Heart left ventricle (tissue), 16 donors: ENCODE data around the gene ROR1. TPM values are rescaled to one million over a fixed set of nuclear protein-coding genes. Genes with fewer than 3 reads are reported as not detected.

Experiments
- ATAC-seq, 4 donors: fragments of 200-7000 bp; cut with Tn5 transposase; one replicate each; pipeline ENCODE4 v1.9.1; 2020 to 2022; ENCODE audit warnings: moderate library complexity in 4 of 4, mild to moderate bottlenecking in 3 of 4, moderate number of reproducible peaks in 1 of 4
- DNase-seq, 5 donors: peaks; one replicate each; pipeline ENCODE4 v3.0.0-alpha.2; 2020
- H3K27ac ChIP-seq, 12 donors: fragments of 200-600 bp; sonication (generic) in 4 of 12; one replicate each; pipeline versions ENCODE4 v1.5.0 to v1.8.0; 2016 to 2022; ENCODE audit warnings: mild to moderate bottlenecking in 2 of 12
- H3K27me3 ChIP-seq, 9 donors: fragments of 200-600 bp; sonication (generic) in 2 of 9; one replicate each; pipeline versions ENCODE4 v1.5.1 to v1.8.0; 2016 to 2022; ENCODE audit warnings: mild to moderate bottlenecking in 3 of 9
- H3K36me3 ChIP-seq, 9 donors: fragments of 200-600 bp; sonication (generic) in 2 of 9; one replicate each; pipeline versions ENCODE4 v1.5.0 to v1.8.0; 2018 to 2022; ENCODE audit warnings: mild to moderate bottlenecking in 2 of 9
- H3K4me1 ChIP-seq, 12 donors: fragments of 200-600 bp; sonication (generic) in 4 of 12; one replicate each; pipeline versions ENCODE4 v1.5.0 to v1.8.0; 2016 to 2022; ENCODE audit warnings: mild to moderate bottlenecking in 3 of 12
- H3K4me3 ChIP-seq, 12 donors: fragments of 200-600 bp; sonication (generic) in 4 of 12; one replicate each; pipeline versions ENCODE4 v1.5.0 to v1.8.0; 2017 to 2022; ENCODE audit warnings: mild to moderate bottlenecking in 9 of 12, moderate library complexity in 4 of 12
- H3K9me3 ChIP-seq, 12 donors: fragments of 200-600 bp; sonication (generic) in 4 of 12; one replicate each; pipeline versions ENCODE4 v1.5.0 to v1.8.0; 2016 to 2022; ENCODE audit warnings: mild to moderate bottlenecking in 1 of 12
- POLR2A ChIP-seq, 2 donors: fragments of 450-650 bp; IDR thresholded peaks; one replicate each; pipeline ENCODE4 v1.6.1; 2017; ENCODE audit warnings: antibody characterized with exemption in 2 of 2, mild to moderate bottlenecking in 2 of 2, moderate library complexity in 2 of 2
- WGBS, 4 donors: extraction: QIAGEN DNeasy Blood & Tissue Kit in 2 of 4; methylation state at CpG; one replicate each; pipeline versions ENCODE4 v1.1.5 to v1.1.7; 2013 to 2018; 5-methylcytosine and 5-hydroxymethylcytosine counted together
- intact Hi-C, 10 donors: fragments of 100-400 bp; cut with DNase I; formaldehyde crosslinking; loops; one replicate each; pipeline versions ENCODE4 v1.11.1 to v1.14.2; 2022
- polyA plus RNA-seq, 2 donors: library from polyadenylated mRNA; stranded (reverse); fragments of 200-250 nt; gene quantifications; one replicate each; pipeline ENCODE4 v1.2.3, GENCODE V29; 2013
- total RNA-seq, 9 donors: library from RNA; depleted of rRNA in 2 of 9; stranded (reverse); fragments of >200 nt in 2 of 9; fragmentation: NEBNext Ultra II Directional in 3 of 9; extraction: Animal tissue kit (Norgen Biotek cat#: 25700) in 3 of 9; gene quantifications; one replicate each; pipeline versions ENCODE4 v1.1.0 to v1.2.4, GENCODE V29; 2016 to 2023
- TF ChIP-seq, protein P1 (sequence below), 12 donors: fragments of 200-600 bp; sonication (generic) in 4 of 12; IDR thresholded peaks; one replicate each; pipeline versions ENCODE4 v1.5.0 to v1.8.0; 2018 to 2022; ENCODE audit warnings: antibody characterized with exemption in 12 of 12, mild to moderate bottlenecking in 5 of 12
- donor health status: ischemic (EF 13 %, LVEDD 7.1; RV severe dilation, severe dysfunction).
- donor health status: healthy with polysubstance abuse.
- donor health status: DM: no; HTN: yes; CAD: no.
- donor health status: DM: no; HTN: no; CAD: no.
- donor health status: ischemic (EF 25% LVEDD 6.9; RV normal size, moderate dysfunction).
- donor health status: ischemic (EF 25% LVEDD 5.7; RV mildly dilated, moderate dysfunction).
- donor health status: healthy.
- donor health status: DM: yes; HTN: yes; CAD: no.
- donor health status: ischemic (EF 35%, LVEDD 5.7; RV mildly dilated, moderate dysfunction).
- donor health status: nonischemic (EF 11% LVEDD 7.7; RV severe dilation, severe dysfunction).
- donor health status: DM: yes; HTN: yes; CAD: no.
- donor health status: PGD.
- donor health status: ischemic (EF 29% LVEDD 5.4; RV normal size, mild dysfunction).
- donor health status: nonischemic (EF 23%, LVEDD 6.1; RV moderate dilation, normal function).

The ROR1 gene
- total and polyA plus RNA-seq, 11 donors, result 4.1 to 35.3 (median 19.3) TPM

DNA sequence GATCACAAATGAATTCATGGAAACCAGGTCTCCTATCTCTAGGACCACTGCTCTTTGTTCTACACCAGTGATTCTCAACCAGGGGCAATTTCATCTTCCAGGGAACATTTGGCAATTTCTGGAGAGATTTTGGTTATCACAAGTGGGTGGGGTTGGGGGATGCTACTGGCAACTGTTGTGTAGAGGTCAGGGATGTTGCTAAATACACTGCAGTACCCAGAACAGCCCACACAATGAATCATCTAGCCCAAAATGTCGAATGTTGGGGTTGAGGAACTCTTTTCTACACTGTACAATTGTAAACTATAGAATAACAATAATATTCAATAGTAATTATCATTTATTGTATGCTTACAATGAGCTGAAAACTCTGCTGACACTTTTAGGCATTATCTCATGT lies 373.9 kb downstream of the ROR1 start:
- no peaks in the 10 kb centered on the region for H3K27me3 ChIP-seq
- H3K4me1 ChIP-seq, result peaks cover 0 to 16% (median 0%) of the 10 kb centered on the region in 12 donors
- H3K27ac ChIP-seq, result no peak overlapping the region
- H3K9me3 ChIP-seq, result no peaks in the 10 kb centered on the region
- intact Hi-C loops, result loop anchor here in 1 of 10 donors (10.0 kb wide), 1 partner anchor 473 kb away; no protein-coding TSS in a partner anchor
- no peak overlapping the region for H3K4me3 ChIP-seq
- TF ChIP-seq, protein P1, sequence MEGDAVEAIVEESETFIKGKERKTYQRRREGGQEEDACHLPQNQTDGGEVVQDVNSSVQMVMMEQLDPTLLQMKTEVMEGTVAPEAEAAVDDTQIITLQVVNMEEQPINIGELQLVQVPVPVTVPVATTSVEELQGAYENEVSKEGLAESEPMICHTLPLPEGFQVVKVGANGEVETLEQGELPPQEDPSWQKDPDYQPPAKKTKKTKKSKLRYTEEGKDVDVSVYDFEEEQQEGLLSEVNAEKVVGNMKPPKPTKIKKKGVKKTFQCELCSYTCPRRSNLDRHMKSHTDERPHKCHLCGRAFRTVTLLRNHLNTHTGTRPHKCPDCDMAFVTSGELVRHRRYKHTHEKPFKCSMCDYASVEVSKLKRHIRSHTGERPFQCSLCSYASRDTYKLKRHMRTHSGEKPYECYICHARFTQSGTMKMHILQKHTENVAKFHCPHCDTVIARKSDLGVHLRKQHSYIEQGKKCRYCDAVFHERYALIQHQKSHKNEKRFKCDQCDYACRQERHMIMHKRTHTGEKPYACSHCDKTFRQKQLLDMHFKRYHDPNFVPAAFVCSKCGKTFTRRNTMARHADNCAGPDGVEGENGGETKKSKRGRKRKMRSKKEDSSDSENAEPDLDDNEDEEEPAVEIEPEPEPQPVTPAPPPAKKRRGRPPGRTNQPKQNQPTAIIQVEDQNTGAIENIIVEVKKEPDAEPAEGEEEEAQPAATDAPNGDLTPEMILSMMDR (IDR thresholded peaks at IDR 0.05), result no peak
- no peak for TF ChIP-seq POLR2A (IDR thresholded peaks at IDR 0.05)
- whole genome bisulfite sequencing, 4 donors, result 42 to 72% (median 59%) methylated on average over 1 of the region's 1 CpG
- no peak for DNase-seq
- peaks cover 0 to 24% (median 1%) of the 10 kb centered on the region in 9 donors for H3K36me3 ChIP-seq
- ATAC-seq, result no peak

DNA sequence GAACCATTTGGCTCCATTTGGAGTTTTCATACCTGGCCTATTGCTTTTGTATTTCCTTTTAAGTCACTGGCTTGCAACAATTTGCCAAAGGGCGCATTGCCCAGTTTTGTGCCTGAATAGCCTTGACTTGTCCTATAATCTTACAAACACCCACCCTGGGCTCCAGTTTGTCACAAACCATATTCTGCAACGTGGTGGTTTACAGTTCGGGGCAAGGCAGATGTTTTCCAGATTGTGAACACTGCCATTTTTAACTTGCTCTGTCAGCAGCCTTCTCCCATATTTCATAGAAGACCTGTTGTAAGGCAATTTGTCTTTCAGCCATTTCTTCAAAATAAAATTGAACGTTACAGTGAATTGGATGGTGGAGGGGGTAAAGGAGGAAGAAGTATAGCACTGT lies 376.4 kb downstream of the ROR1 start:
- Histone ChIP-seq H3K4me3 (no peak overlapping the region), H3K9me3 (no peaks in the 10 kb centered on the region), H3K27ac (no peak overlapping the region), H3K4me1 (peaks cover 0 to 16% (median 0%) of the 10 kb centered on the region in 12 donors), H3K36me3 (peaks cover 0 to 7% (median 0%) of the 10 kb centered on the region in 9 donors), H3K27me3 (no peaks in the 10 kb centered on the region)
- DNase-seq (no peak), ATAC-seq (no peak)
- 76 to 84% (median 79%) methylated on average over 4 of the region's 4 CpGs for WGBS, 4 donors
- TF ChIP-seq POLR2A (IDR thresholded peaks at IDR 0.05), result no peak
- TF ChIP-seq, protein P1 (IDR thresholded peaks at IDR 0.05), result no peak
- intact Hi-C loops, result no loop called here

DNA sequence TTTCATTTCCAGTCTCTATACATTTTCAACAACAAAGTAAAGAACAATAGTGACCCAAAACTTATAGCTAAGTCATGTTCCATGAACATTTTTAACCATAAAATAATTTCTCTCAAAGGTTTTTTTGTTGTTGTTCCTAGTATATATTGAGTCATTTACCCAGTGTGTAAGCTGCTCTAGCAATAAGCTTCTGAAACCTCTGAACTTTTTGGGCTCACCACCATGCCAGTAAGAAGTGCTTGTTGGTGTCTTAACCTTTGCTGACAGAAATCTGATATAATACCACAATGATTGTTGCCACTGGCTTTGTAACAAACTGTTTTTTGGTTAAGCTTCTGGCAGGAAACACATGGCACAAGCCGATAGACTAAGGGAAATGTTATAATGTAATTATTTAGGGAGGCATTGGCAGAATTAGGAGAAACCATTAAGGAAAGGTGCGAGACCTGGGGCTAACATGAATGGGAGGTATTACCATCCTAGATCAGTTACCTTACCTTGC lies 377.0 kb downstream of the ROR1 start:
- H3K4me3 ChIP-seq, result no peak overlapping the region
- peaks cover 0 to 16% (median 0%) of the 10 kb centered on the region in 12 donors for H3K4me1 ChIP-seq
- no peak overlapping the region for H3K27ac ChIP-seq
- no peaks in the 10 kb centered on the region for H3K27me3 ChIP-seq
- TF ChIP-seq, protein P1 (IDR thresholded peaks at IDR 0.05), result no peak
- no peak for TF ChIP-seq POLR2A (IDR thresholded peaks at IDR 0.05)
- no peak for DNase-seq
- intact Hi-C loops, result no loop called here
- no peaks in the 10 kb centered on the region for H3K9me3 ChIP-seq
- no peak for ATAC-seq
- H3K36me3 ChIP-seq, result peaks cover 0 to 7% (median 0%) of the 10 kb centered on the region in 9 donors
- 82 to 87% (median 86%) methylated on average over 2 of the region's 2 CpGs for whole genome bisulfite sequencing, 4 donors

DNA sequence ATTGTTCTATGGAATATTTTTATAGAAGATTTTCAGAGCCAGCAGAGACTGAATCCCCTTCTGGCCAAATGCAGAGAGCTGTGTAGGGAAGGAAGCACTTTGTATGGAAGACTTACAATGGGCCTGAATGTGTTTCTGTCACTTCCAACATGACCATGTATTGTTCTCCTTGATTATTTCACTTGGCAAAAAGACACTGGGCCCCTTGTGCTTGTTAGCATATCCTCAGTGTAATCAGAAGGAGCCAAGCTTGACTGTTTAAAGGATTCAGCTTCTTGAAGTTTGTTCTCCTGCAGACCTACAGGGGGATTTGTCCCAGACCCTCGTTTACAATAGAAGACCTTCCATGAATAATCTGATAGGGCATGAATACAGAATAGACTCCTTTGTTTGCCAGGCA lies 381.5 kb downstream of the ROR1 start:
- H3K4me3 ChIP-seq, result no peak overlapping the region
- H3K9me3 ChIP-seq, result no peaks in the 10 kb centered on the region
- ATAC-seq (no peak), DNase-seq (no peak)
- intact Hi-C loops, result no loop called here
- peaks cover 0 to 15% (median 5%) of the 10 kb centered on the region in 9 donors for H3K36me3 ChIP-seq
- no peaks in the 10 kb centered on the region for H3K27me3 ChIP-seq
- peaks cover 0 to 3% (median 0%) of the 10 kb centered on the region in 12 donors for H3K4me1 ChIP-seq
- no peak overlapping the region for H3K27ac ChIP-seq
- WGBS, 4 donors, result 59 to 69% (median 63%) methylated on average over 1 of the region's 1 CpG
- TF ChIP-seq, protein P1 (IDR thresholded peaks at IDR 0.05), result no peak
- TF ChIP-seq POLR2A (IDR thresholded peaks at IDR 0.05), result no peak
